ENCODE data around the gene ZEB1. TPM values are rescaled to one million over a fixed set of nuclear protein-coding genes. Genes with fewer than 3 reads are reported as not detected.

The ZEB1 gene
- total RNA-seq, 1 experiment from 2014 or later, result 10.3 TPM

DNA sequence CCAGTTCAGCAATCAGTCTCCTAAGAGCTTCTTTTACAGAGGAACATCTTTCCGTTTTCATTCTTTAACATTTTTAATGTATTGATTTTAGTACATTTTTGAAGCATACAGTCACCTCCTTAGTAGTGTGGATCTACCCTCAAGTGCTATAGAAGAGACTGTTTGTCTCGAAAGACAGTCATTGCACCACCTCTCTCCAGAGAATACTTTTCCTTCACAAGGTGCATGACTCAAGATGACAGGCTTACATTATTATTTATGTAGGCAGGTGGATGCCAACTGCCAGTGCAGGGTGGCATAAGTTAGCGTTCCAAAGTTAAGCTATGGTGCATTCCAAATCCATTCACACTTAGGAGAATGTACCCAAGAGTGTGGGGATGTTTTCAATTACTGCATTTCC, 71.8 kb downstream of the ZEB1 start:
- H3K27me3 Mint-ChIP-seq (ENCODE audit: unreplicated experiment), result no peaks in the 10 kb centered on the region
- no TSS peak for BruUV-seq (replicated peaks)
- H3K9me3 Mint-ChIP-seq (ENCODE audit: low read depth, unreplicated experiment), result no peaks in the 10 kb centered on the region
- intact Hi-C loops (cut with micrococcal nuclease; ENCODE audit: unreplicated experiment), result no loop called here
- TF ChIP-seq, protein P1, sequence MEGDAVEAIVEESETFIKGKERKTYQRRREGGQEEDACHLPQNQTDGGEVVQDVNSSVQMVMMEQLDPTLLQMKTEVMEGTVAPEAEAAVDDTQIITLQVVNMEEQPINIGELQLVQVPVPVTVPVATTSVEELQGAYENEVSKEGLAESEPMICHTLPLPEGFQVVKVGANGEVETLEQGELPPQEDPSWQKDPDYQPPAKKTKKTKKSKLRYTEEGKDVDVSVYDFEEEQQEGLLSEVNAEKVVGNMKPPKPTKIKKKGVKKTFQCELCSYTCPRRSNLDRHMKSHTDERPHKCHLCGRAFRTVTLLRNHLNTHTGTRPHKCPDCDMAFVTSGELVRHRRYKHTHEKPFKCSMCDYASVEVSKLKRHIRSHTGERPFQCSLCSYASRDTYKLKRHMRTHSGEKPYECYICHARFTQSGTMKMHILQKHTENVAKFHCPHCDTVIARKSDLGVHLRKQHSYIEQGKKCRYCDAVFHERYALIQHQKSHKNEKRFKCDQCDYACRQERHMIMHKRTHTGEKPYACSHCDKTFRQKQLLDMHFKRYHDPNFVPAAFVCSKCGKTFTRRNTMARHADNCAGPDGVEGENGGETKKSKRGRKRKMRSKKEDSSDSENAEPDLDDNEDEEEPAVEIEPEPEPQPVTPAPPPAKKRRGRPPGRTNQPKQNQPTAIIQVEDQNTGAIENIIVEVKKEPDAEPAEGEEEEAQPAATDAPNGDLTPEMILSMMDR (IDR thresholded peaks at IDR 0.05; ENCODE audit: unreplicated experiment), result no peak
- H3K27ac Mint-ChIP-seq (ENCODE audit: unreplicated experiment), result no peak overlapping the region
- CTCF ChIA-PET, result no interaction called here
- no peaks in the 10 kb centered on the region for H3K36me3 Mint-ChIP-seq (ENCODE audit: insufficient read depth, unreplicated experiment)
- H3K4me1 Mint-ChIP-seq (ENCODE audit: low read depth, unreplicated experiment), result peaks cover 9% of the 10 kb centered on the region
- H3K4me3 Mint-ChIP-seq (ENCODE audit: low read depth, unreplicated experiment), result no peak overlapping the region
- DNase-seq, result peak; percentile 4

- Mint-ChIP-seq H3K4me1 (ENCODE audit: low read depth, unreplicated experiment) (peaks cover 9% of the 10 kb centered on the region), H3K36me3 (ENCODE audit: insufficient read depth, unreplicated experiment) (no peaks in the 10 kb centered on the region), H3K9me3 (ENCODE audit: low read depth, unreplicated experiment) (no peaks in the 10 kb centered on the region), H3K4me3 (ENCODE audit: low read depth, unreplicated experiment) (no peak overlapping the region), H3K27ac (ENCODE audit: unreplicated experiment) (no peak overlapping the region), H3K27me3 (ENCODE audit: unreplicated experiment) (no peaks in the 10 kb centered on the region)
- TF ChIP-seq, protein P1 (IDR thresholded peaks at IDR 0.05; ENCODE audit: unreplicated experiment), result no peak
- CTCF ChIA-PET, result no interaction called here
- intact Hi-C loops (cut with micrococcal nuclease; ENCODE audit: unreplicated experiment), result no loop called here
- no peak for DNase-seq
- BruUV-seq (replicated peaks), result no TSS peak
These were observed 74.8 kb downstream of the ZEB1 start for GRCh38 chr10:31393844-31394243.

- Mint-ChIP-seq H3K4me3 (ENCODE audit: low read depth, unreplicated experiment) (no peak overlapping the region), H3K36me3 (ENCODE audit: insufficient read depth, unreplicated experiment) (no peaks in the 10 kb centered on the region), H3K27me3 (ENCODE audit: unreplicated experiment) (no peaks in the 10 kb centered on the region), H3K27ac (ENCODE audit: unreplicated experiment) (no peak overlapping the region), H3K9me3 (ENCODE audit: low read depth, unreplicated experiment) (no peaks in the 10 kb centered on the region), H3K4me1 (ENCODE audit: low read depth, unreplicated experiment) (peaks cover 14% of the 10 kb centered on the region)
- CTCF ChIA-PET, result no interaction called here
- TF ChIP-seq, protein P1 (IDR thresholded peaks at IDR 0.05; ENCODE audit: unreplicated experiment), result no peak
- BruUV-seq (replicated peaks), result no TSS peak
- no peak for DNase-seq
- intact Hi-C loops (cut with micrococcal nuclease; ENCODE audit: unreplicated experiment), result no loop called here
These were observed 76.7 kb downstream of the ZEB1 start for GRCh38 chr10:31395695-31396094.

GRCh38 chr10:31396376-31396775, 77.4 kb downstream of the ZEB1 start:
- no peak overlapping the region for H3K27ac Mint-ChIP-seq (ENCODE audit: unreplicated experiment)
- intact Hi-C loops (cut with micrococcal nuclease; ENCODE audit: unreplicated experiment), result no loop called here
- no peaks in the 10 kb centered on the region for H3K9me3 Mint-ChIP-seq (ENCODE audit: low read depth, unreplicated experiment)
- H3K36me3 Mint-ChIP-seq (ENCODE audit: insufficient read depth, unreplicated experiment), result no peaks in the 10 kb centered on the region
- DNase-seq, result no peak
- TF ChIP-seq, protein P1 (IDR thresholded peaks at IDR 0.05; ENCODE audit: unreplicated experiment), result no peak
- BruUV-seq (replicated peaks), result no TSS peak
- CTCF ChIA-PET, result no interaction called here
- no peaks in the 10 kb centered on the region for H3K27me3 Mint-ChIP-seq (ENCODE audit: unreplicated experiment)
- H3K4me3 Mint-ChIP-seq (ENCODE audit: low read depth, unreplicated experiment), result no peak overlapping the region
- H3K4me1 Mint-ChIP-seq (ENCODE audit: low read depth, unreplicated experiment), result peaks cover 14% of the 10 kb centered on the region

Measured in Calu3 (cell line).